ENCODE measurements around the gene SEM1.

The SEM1 gene

GRCh38 chr7:96691702-96692101, 17.9 kb downstream of the SEM1 start:
- H3K4me3 ChIP-seq (ENCODE audit: low read depth, low read length), result no peak overlapping the region
- no peak overlapping the region for H3K14ac ChIP-seq (ENCODE audit: low read length)
- no peak overlapping the region for H3K23ac ChIP-seq (ENCODE audit: low read length)
- no peaks in the 10 kb centered on the region for H3K79me2 ChIP-seq (ENCODE audit: control insufficient read depth, insufficient read depth, low read length, poor library complexity)
- H3K4me2 ChIP-seq (ENCODE audit: low read length), result no peak overlapping the region
- no peak overlapping the region for H3K4ac ChIP-seq (ENCODE audit: low read depth, low read length)
- no peak overlapping the region for H2BK120ac ChIP-seq (ENCODE audit: insufficient read depth, low read length, poor library complexity)
- no peaks in the 10 kb centered on the region for H3K4me1 ChIP-seq (ENCODE audit: control insufficient read depth in 1 of 2, insufficient read depth in 2 of 2, low read length in 2 of 2)
- H2BK12ac ChIP-seq (ENCODE audit: low read length), result no peak overlapping the region
- H2BK5ac ChIP-seq (ENCODE audit: low read depth, low read length, poor library complexity), result no peak overlapping the region
- H4K8ac ChIP-seq (ENCODE audit: low read depth, low read length), result no peak overlapping the region
- H4K91ac ChIP-seq (ENCODE audit: low read depth, low read length), result no peak overlapping the region
- no peak overlapping the region for H3K27ac ChIP-seq (ENCODE audit: low read depth, low read length)
- no peak overlapping the region for H2AFZ ChIP-seq (ENCODE audit: insufficient read depth, low read length, poor library complexity)
- H3K9ac ChIP-seq (ENCODE audit: low read length), result no peak overlapping the region
- no peaks in the 10 kb centered on the region for H3K79me1 ChIP-seq (ENCODE audit: low read length)
- H3K9me3 ChIP-seq (ENCODE audit: insufficient read depth, low read depth, low read length), result no peaks in the 10 kb centered on the region
- no CpG with 5 or more reads among the region's 1 CpG for WGBS (ENCODE audit: extremely low coverage, insufficient coverage, insufficient read length)
- H3K27me3 ChIP-seq (ENCODE audit: insufficient read depth, low read length), result no peaks in the 10 kb centered on the region
- no peak overlapping the region for H3K18ac ChIP-seq (ENCODE audit: low read length)
- DNase-seq, result no peak
- no peak overlapping the region for H4K12ac ChIP-seq (ENCODE audit: low read depth, low read length)
- no peaks in the 10 kb centered on the region for H3K36me3 ChIP-seq (ENCODE audit: control insufficient read depth in 1 of 2, insufficient read depth in 2 of 2, low read length in 2 of 2)
- no peak overlapping the region for H2AK5ac ChIP-seq (ENCODE audit: low read length)

GRCh38 chr7:96689414-96689813, 20.2 kb downstream of the SEM1 start:
- H2AK5ac ChIP-seq (ENCODE audit: low read length), result no peak overlapping the region
- no peak overlapping the region for H2AFZ ChIP-seq (ENCODE audit: insufficient read depth, low read length, poor library complexity)
- H2BK12ac ChIP-seq (ENCODE audit: low read length), result no peak overlapping the region
- H4K91ac ChIP-seq (ENCODE audit: low read depth, low read length), result no peak overlapping the region
- H3K18ac ChIP-seq (ENCODE audit: low read length), result no peak overlapping the region
- H3K79me1 ChIP-seq (ENCODE audit: low read length), result no peaks in the 10 kb centered on the region
- no peaks in the 10 kb centered on the region for H3K79me2 ChIP-seq (ENCODE audit: control insufficient read depth, insufficient read depth, low read length, poor library complexity)
- no peak overlapping the region for H3K9ac ChIP-seq (ENCODE audit: low read length)
- no peaks in the 10 kb centered on the region for H3K36me3 ChIP-seq (ENCODE audit: control insufficient read depth in 1 of 2, insufficient read depth in 2 of 2, low read length in 2 of 2)
- no peaks in the 10 kb centered on the region for H3K27me3 ChIP-seq (ENCODE audit: insufficient read depth, low read length)
- no peak overlapping the region for H3K23ac ChIP-seq (ENCODE audit: low read length)
- no CpG with 5 or more reads among the region's 1 CpG for WGBS (ENCODE audit: extremely low coverage, insufficient coverage, insufficient read length)
- no peaks in the 10 kb centered on the region for H3K4me1 ChIP-seq (ENCODE audit: control insufficient read depth in 1 of 2, insufficient read depth in 2 of 2, low read length in 2 of 2)
- H3K27ac ChIP-seq (ENCODE audit: low read depth, low read length), result no peak overlapping the region
- no peak overlapping the region for H3K14ac ChIP-seq (ENCODE audit: low read length)
- H3K4me2 ChIP-seq (ENCODE audit: low read length), result no peak overlapping the region
- no peak overlapping the region for H2BK120ac ChIP-seq (ENCODE audit: insufficient read depth, low read length, poor library complexity)
- no peaks in the 10 kb centered on the region for H3K9me3 ChIP-seq (ENCODE audit: insufficient read depth, low read depth, low read length)
- H4K8ac ChIP-seq (ENCODE audit: low read depth, low read length), result no peak overlapping the region
- no peak overlapping the region for H2BK5ac ChIP-seq (ENCODE audit: low read depth, low read length, poor library complexity)
- H4K12ac ChIP-seq (ENCODE audit: low read depth, low read length), result no peak overlapping the region
- DNase-seq, result no peak
- no peak overlapping the region for H3K4me3 ChIP-seq (ENCODE audit: low read depth, low read length)
- H3K4ac ChIP-seq (ENCODE audit: low read depth, low read length), result no peak overlapping the region

- Histone ChIP-seq H3K4ac (ENCODE audit: low read depth, low read length) (no peak overlapping the region), H4K8ac (ENCODE audit: low read depth, low read length) (no peak overlapping the region), H3K14ac (ENCODE audit: low read length) (no peak overlapping the region), H3K18ac (ENCODE audit: low read length) (no peak overlapping the region), H2BK12ac (ENCODE audit: low read length) (no peak overlapping the region), H3K9me3 (ENCODE audit: insufficient read depth, low read depth, low read length) (no peaks in the 10 kb centered on the region), H3K79me2 (ENCODE audit: control insufficient read depth, insufficient read depth, low read length, poor library complexity) (no peaks in the 10 kb centered on the region), H3K4me3 (ENCODE audit: low read depth, low read length) (no peak overlapping the region), H3K23ac (ENCODE audit: low read length) (no peak overlapping the region), H2AK5ac (ENCODE audit: low read length) (no peak overlapping the region), H3K79me1 (ENCODE audit: low read length) (no peaks in the 10 kb centered on the region), H3K27ac (ENCODE audit: low read depth, low read length) (no peak overlapping the region), H3K4me1 (ENCODE audit: control insufficient read depth in 1 of 2, insufficient read depth in 2 of 2, low read length in 2 of 2) (no peaks in the 10 kb centered on the region), H2BK5ac (ENCODE audit: low read depth, low read length, poor library complexity) (no peak overlapping the region), H4K12ac (ENCODE audit: low read depth, low read length) (no peak overlapping the region), H3K27me3 (ENCODE audit: insufficient read depth, low read length) (no peaks in the 10 kb centered on the region), H4K91ac (ENCODE audit: low read depth, low read length) (no peak overlapping the region), H2BK120ac (ENCODE audit: insufficient read depth, low read length, poor library complexity) (no peak overlapping the region), H3K36me3 (ENCODE audit: control insufficient read depth in 1 of 2, insufficient read depth in 2 of 2, low read length in 2 of 2) (no peaks in the 10 kb centered on the region), H3K4me2 (ENCODE audit: low read length) (no peak overlapping the region), H2AFZ (ENCODE audit: insufficient read depth, low read length, poor library complexity) (no peak overlapping the region), H3K9ac (ENCODE audit: low read length) (no peak overlapping the region)
- DNase-seq, result no peak
Observed at GRCh38 chr7:96686305-96686704, 23.3 kb downstream of the SEM1 start.

- no peaks in the 10 kb centered on the region for H3K79me1 ChIP-seq (ENCODE audit: low read length)
- no peak overlapping the region for H3K9ac ChIP-seq (ENCODE audit: low read length)
- no peak overlapping the region for H4K8ac ChIP-seq (ENCODE audit: low read depth, low read length)
- no peak overlapping the region for H2BK5ac ChIP-seq (ENCODE audit: low read depth, low read length, poor library complexity)
- H3K79me2 ChIP-seq (ENCODE audit: control insufficient read depth, insufficient read depth, low read length, poor library complexity), result no peaks in the 10 kb centered on the region
- H3K23ac ChIP-seq (ENCODE audit: low read length), result no peak overlapping the region
- WGBS (ENCODE audit: extremely low coverage, insufficient coverage, insufficient read length), result no CpG with 5 or more reads among the region's 1 CpG
- no peaks in the 10 kb centered on the region for H3K36me3 ChIP-seq (ENCODE audit: control insufficient read depth in 1 of 2, insufficient read depth in 2 of 2, low read length in 2 of 2)
- DNase-seq, result no peak
- no peak overlapping the region for H2BK120ac ChIP-seq (ENCODE audit: insufficient read depth, low read length, poor library complexity)
- H3K4me3 ChIP-seq (ENCODE audit: low read depth, low read length), result no peak overlapping the region
- no peaks in the 10 kb centered on the region for H3K9me3 ChIP-seq (ENCODE audit: insufficient read depth, low read depth, low read length)
- H2AK5ac ChIP-seq (ENCODE audit: low read length), result no peak overlapping the region
- no peak overlapping the region for H3K18ac ChIP-seq (ENCODE audit: low read length)
- H4K91ac ChIP-seq (ENCODE audit: low read depth, low read length), result no peak overlapping the region
- H3K4me2 ChIP-seq (ENCODE audit: low read length), result no peak overlapping the region
- H2AFZ ChIP-seq (ENCODE audit: insufficient read depth, low read length, poor library complexity), result no peak overlapping the region
- H3K27ac ChIP-seq (ENCODE audit: low read depth, low read length), result no peak overlapping the region
- H3K27me3 ChIP-seq (ENCODE audit: insufficient read depth, low read length), result no peaks in the 10 kb centered on the region
- no peak overlapping the region for H3K14ac ChIP-seq (ENCODE audit: low read length)
- H3K4ac ChIP-seq (ENCODE audit: low read depth, low read length), result no peak overlapping the region
- H4K12ac ChIP-seq (ENCODE audit: low read depth, low read length), result no peak overlapping the region
- no peaks in the 10 kb centered on the region for H3K4me1 ChIP-seq (ENCODE audit: control insufficient read depth in 1 of 2, insufficient read depth in 2 of 2, low read length in 2 of 2)
- H2BK12ac ChIP-seq (ENCODE audit: low read length), result no peak overlapping the region
Observed at GRCh38 chr7:96685755-96686154, 23.9 kb downstream of the SEM1 start.

GRCh38 chr7:96685353-96685752, 24.3 kb downstream of the SEM1 start:
- no peak overlapping the region for H2AFZ ChIP-seq (ENCODE audit: insufficient read depth, low read length, poor library complexity)
- H4K12ac ChIP-seq (ENCODE audit: low read depth, low read length), result no peak overlapping the region
- no peak overlapping the region for H3K23ac ChIP-seq (ENCODE audit: low read length)
- no peaks in the 10 kb centered on the region for H3K79me1 ChIP-seq (ENCODE audit: low read length)
- H3K79me2 ChIP-seq (ENCODE audit: control insufficient read depth, insufficient read depth, low read length, poor library complexity), result no peaks in the 10 kb centered on the region
- no peaks in the 10 kb centered on the region for H3K36me3 ChIP-seq (ENCODE audit: control insufficient read depth in 1 of 2, insufficient read depth in 2 of 2, low read length in 2 of 2)
- H3K9me3 ChIP-seq (ENCODE audit: insufficient read depth, low read depth, low read length), result no peaks in the 10 kb centered on the region
- H3K4me2 ChIP-seq (ENCODE audit: low read length), result no peak overlapping the region
- H2BK120ac ChIP-seq (ENCODE audit: insufficient read depth, low read length, poor library complexity), result no peak overlapping the region
- H4K8ac ChIP-seq (ENCODE audit: low read depth, low read length), result no peak overlapping the region
- H3K27ac ChIP-seq (ENCODE audit: low read depth, low read length), result no peak overlapping the region
- no peak overlapping the region for H3K9ac ChIP-seq (ENCODE audit: low read length)
- H3K27me3 ChIP-seq (ENCODE audit: insufficient read depth, low read length), result no peaks in the 10 kb centered on the region
- H3K4me3 ChIP-seq (ENCODE audit: low read depth, low read length), result no peak overlapping the region
- H4K91ac ChIP-seq (ENCODE audit: low read depth, low read length), result no peak overlapping the region
- H3K14ac ChIP-seq (ENCODE audit: low read length), result no peak overlapping the region
- no peak overlapping the region for H2AK5ac ChIP-seq (ENCODE audit: low read length)
- no peak for DNase-seq
- H3K18ac ChIP-seq (ENCODE audit: low read length), result no peak overlapping the region
- WGBS (ENCODE audit: extremely low coverage, insufficient coverage, insufficient read length), result no CpG with 5 or more reads among the region's 3 CpGs
- no peak overlapping the region for H2BK5ac ChIP-seq (ENCODE audit: low read depth, low read length, poor library complexity)
- H2BK12ac ChIP-seq (ENCODE audit: low read length), result no peak overlapping the region
- H3K4ac ChIP-seq (ENCODE audit: low read depth, low read length), result no peak overlapping the region
- no peaks in the 10 kb centered on the region for H3K4me1 ChIP-seq (ENCODE audit: control insufficient read depth in 1 of 2, insufficient read depth in 2 of 2, low read length in 2 of 2)
